EH (cell line): ENCODE data around the gene BLTP3B.

ENCODE experiments used
- DNase-seq: peaks from one replicate; pipeline ENCODE4 v3.0.0-alpha.2; 2015; ENCODE audit warnings: low read depth

The BLTP3B gene

DNA sequence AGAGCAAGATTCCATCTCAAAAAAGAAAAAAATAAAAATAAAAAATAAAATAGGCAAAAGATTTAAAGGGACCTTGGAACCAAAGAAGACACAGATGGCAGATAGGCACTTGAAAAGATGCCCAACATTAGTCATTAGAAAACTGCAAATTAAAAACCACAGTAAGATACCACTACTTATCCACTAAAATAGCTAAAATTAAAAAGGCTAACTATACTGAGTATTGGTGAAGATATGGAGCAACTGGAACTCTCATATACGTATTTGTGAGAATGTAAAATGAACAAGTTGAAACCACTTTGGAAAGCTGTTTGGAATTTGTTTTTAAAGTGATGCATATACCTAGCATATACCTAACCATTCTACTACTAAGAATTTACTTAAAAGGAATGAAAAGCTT is 22.3 kb downstream of the BLTP3B start:
- DNase-seq, result no peak

DNA sequence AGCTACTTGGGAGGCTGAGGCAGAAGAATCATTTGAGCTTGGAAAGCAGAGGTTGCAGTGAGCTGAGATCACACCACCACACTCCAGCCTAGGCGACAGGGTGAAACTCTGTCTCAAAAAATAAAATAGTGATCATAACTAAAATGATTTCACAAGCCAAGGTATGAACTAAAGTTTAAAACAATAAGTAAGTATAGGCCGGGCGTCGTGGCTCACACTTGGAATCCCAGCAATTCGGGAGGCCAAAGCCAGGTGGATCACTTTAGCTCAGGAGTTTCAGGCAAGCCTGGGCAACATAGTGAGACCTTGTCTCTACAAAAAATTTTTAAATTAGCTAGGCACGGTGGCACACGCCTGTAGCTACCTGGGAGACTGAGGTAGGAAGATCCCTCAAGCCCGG is 27.4 kb downstream of the BLTP3B start:
- no peak for DNase-seq

GRCh38 chr12:100114574-100114973 is 28.1 kb downstream of the BLTP3B start:
- peak; percentile 59 for DNase-seq

- DNase-seq, result no peak
These were observed 32.4 kb downstream of the BLTP3B start for GRCh38 chr12:100110276-100110675.

GRCh38 chr12:100106861-100107260 is 35.8 kb downstream of the BLTP3B start:
- no peak for DNase-seq

DNA sequence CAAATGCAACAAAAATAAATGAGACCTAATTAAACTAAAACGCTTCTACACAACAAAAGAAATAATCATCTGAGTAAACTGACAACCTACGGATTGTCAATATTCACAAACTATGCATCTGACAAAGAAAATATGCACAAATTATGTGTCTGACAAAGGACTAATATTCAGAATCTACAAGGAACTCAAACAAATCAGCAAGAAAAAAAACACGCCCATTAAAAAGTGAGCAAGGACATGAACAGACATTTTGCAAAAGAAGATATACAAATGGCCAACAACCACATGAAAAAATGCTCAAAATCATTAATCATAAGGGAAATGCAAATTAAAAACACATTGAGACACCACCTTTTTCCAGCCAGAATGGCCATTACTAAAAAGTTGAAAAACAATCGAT is 37.0 kb downstream of the BLTP3B start:
- no peak for DNase-seq

GRCh38 chr12:100101000-100101399 is 41.7 kb downstream of the BLTP3B start:
- no peak for DNase-seq
